Measurements from ENCODE around the gene PTPRF. TPM values are rescaled to one million over a fixed set of nuclear protein-coding genes. Genes with fewer than 3 reads are reported as not detected.
A peak's percentile ranks its signal among the peaks of the same experiment; 100 is the strongest.

The PTPRF gene
- total RNA-seq, 4 donors from 2014 or later = 204 to 236 (median 231) TPM

DNA sequence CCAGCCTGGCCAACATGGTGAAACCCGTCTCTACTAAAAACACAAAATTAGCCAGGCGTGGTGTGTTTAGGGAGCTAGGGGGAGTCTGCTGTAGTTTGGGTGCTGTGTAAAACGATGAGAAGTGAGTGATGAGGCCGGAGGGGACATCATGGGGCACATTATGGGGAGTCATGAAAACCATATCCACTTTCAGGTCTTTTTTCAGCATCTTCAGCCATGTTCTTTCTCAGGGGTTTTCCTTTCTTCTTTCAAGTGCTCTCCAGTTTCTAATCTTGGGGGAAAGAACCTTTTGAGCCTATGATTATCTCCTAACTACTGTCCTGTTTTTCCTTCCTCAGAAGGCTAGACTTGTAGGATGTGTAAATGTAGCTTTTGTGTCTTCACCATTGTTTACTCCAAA, 133.7 kb downstream of the PTPRF start:
- WGBS, 2 donors = 85 to 88% methylated on average over 4 of the region's 4 CpGs
- DNase-seq (ENCODE audit: low spot score in 2 of 2) = no peak
- intact Hi-C loops (cut with DNase I; ENCODE audit: low total_unique reads) = no loop called here
- no peak overlapping the region for H3K4me3 ChIP-seq (ENCODE audit: low read depth, poor library complexity, severe bottlenecking)
- TF ChIP-seq, protein P1, sequence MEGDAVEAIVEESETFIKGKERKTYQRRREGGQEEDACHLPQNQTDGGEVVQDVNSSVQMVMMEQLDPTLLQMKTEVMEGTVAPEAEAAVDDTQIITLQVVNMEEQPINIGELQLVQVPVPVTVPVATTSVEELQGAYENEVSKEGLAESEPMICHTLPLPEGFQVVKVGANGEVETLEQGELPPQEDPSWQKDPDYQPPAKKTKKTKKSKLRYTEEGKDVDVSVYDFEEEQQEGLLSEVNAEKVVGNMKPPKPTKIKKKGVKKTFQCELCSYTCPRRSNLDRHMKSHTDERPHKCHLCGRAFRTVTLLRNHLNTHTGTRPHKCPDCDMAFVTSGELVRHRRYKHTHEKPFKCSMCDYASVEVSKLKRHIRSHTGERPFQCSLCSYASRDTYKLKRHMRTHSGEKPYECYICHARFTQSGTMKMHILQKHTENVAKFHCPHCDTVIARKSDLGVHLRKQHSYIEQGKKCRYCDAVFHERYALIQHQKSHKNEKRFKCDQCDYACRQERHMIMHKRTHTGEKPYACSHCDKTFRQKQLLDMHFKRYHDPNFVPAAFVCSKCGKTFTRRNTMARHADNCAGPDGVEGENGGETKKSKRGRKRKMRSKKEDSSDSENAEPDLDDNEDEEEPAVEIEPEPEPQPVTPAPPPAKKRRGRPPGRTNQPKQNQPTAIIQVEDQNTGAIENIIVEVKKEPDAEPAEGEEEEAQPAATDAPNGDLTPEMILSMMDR (IDR thresholded peaks at IDR 0.05) = no peak
- TF ChIP-seq POLR2A (IDR thresholded peaks at IDR 0.05) = no peak

DNA sequence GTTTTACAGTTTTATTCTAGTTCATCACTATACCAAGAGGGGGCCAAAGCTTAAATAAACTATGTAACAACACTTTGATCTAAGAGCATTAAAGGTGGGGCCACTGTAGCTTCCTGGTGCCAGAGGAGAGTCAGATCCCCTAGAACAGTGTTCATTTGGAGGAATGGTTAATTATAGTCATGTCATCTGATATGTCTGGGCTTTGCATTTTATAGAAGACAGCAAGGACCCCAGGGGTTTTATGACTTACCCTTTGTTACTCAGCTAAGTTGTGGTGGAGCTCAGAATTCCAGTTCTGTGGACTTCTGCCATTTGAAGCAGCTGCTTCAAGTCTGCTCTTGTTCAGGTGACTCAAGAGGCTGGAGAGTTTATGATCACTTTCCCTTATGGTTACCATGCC, 135.9 kb downstream of the PTPRF start:
- intact Hi-C loops (cut with DNase I; ENCODE audit: low total_unique reads) = no loop called here
- DNase-seq (ENCODE audit: low spot score in 2 of 2) = peak in 1 of 2 donors; percentile 24
- TF ChIP-seq, protein P1 (IDR thresholded peaks at IDR 0.05) = no peak
- TF ChIP-seq POLR2A (IDR thresholded peaks at IDR 0.05) = no peak

DNA sequence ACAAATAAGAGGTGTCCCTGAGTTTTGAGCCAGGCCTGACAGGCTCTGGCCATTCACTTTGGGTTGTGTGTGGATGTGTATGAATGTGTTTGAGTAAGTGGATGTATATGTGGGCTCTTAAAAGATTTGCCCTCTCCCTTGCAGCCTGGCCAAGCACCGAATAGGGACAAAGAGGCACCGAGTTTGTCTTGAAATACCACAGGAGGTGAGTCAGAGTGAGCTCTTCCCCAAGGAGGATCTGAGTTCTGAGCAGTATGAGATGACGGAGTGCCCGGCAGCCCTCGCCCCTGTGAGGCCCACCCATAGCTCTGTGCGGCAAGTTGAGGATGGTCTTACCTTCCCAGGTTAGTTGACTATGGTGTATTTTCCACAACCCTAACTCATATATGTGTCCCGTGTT, 138.3 kb downstream of the PTPRF start:
- intact Hi-C loops (cut with DNase I; ENCODE audit: low total_unique reads) = no loop called here
- no peak for TF ChIP-seq POLR2A (IDR thresholded peaks at IDR 0.05)
- TF ChIP-seq, protein P1 (IDR thresholded peaks at IDR 0.05) = no peak
- no peak for DNase-seq (ENCODE audit: low spot score in 2 of 2)
- WGBS, 2 donors = 85 to 87% methylated on average over 7 of the region's 7 CpGs
- no peak overlapping the region for H3K4me3 ChIP-seq (ENCODE audit: low read depth, poor library complexity, severe bottlenecking)

More for the DNA sequence above, 135.9 kb downstream of the PTPRF start:
- no peak overlapping the region for H3K4me3 ChIP-seq (ENCODE audit: low read depth, poor library complexity, severe bottlenecking)

DNA sequence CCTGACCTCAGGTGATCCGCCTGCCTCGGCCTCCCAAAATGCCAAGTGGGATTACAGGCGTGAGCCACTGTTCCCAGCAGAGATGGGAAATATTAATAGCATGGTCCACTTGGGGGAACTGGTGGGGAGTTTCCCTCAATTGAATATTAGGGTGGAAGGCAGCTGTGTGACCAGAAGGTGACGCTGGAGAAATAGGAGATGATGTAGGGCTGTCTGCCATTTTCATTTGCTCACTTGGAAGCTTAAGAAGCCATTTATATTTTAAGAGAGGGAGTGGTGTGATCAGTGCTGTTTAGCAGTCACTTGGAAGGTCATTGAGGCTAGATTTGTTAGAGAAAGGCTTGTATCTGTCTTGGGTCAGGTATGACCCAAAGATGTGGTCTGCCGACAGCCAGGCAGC, 139.2 kb downstream of the PTPRF start:
- no peak overlapping the region for H3K4me3 ChIP-seq (ENCODE audit: low read depth, poor library complexity, severe bottlenecking)
- no peak for DNase-seq (ENCODE audit: low spot score in 2 of 2)
- intact Hi-C loops (cut with DNase I; ENCODE audit: low total_unique reads) = no loop called here
- no peak for TF ChIP-seq POLR2A (IDR thresholded peaks at IDR 0.05)
- TF ChIP-seq, protein P1 (IDR thresholded peaks at IDR 0.05) = no peak
- WGBS, 2 donors = 92 to 98% methylated on average over 5 of the region's 5 CpGs

DNA sequence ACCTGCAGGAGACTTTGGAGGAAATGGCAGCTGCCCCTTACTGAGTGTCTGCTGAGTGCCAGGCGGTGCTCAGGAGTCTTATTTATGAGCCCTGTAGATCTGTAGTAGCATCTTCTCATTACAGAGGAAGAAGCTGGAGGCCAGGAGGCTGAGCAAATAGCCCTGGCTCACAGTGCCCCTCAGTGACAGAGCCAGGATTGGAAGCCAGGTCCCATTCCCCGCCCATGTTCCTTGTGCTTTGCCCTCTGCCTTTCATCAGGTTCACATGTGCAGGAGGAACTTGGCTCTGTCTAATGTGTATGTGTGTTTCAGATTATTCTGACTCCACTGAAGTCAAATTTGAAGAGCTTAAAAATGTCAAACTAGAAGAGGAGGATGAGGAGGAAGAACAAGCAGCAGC, 140.5 kb downstream of the PTPRF start:
- 75 to 80% methylated on average over 2 of the region's 2 CpGs for WGBS, 2 donors
- intact Hi-C loops (cut with DNase I; ENCODE audit: low total_unique reads) = no loop called here

More for the DNA sequence above, 140.5 kb downstream of the PTPRF start:
- TF ChIP-seq POLR2A (IDR thresholded peaks at IDR 0.05) = no peak
- TF ChIP-seq, protein P1 (IDR thresholded peaks at IDR 0.05) = no peak
- no peak for DNase-seq (ENCODE audit: low spot score in 2 of 2)
- H3K4me3 ChIP-seq (ENCODE audit: low read depth, poor library complexity, severe bottlenecking) = no peak overlapping the region

Measured in lower leg skin (tissue), 4 donors.